CD4-positive, alpha-beta T cell treated with Interleukin-21 for 1 hour (primary cell): ENCODE data around the gene PLEK2.
"Not testable (repeated sequence)": the region's sequence is repeated elsewhere in the genome, so short reads cannot be mapped to it uniquely, and the experiment has no call there.

Experiments used
- DNase-seq: peaks from one replicate; pipeline ENCODE4 v3.0.0-alpha.2; 2020

The PLEK2 gene

GRCh38 chr14:67357186-67357968 is 54.6 kb downstream of the PLEK2 start:
- no peak for DNase-seq

DNA sequence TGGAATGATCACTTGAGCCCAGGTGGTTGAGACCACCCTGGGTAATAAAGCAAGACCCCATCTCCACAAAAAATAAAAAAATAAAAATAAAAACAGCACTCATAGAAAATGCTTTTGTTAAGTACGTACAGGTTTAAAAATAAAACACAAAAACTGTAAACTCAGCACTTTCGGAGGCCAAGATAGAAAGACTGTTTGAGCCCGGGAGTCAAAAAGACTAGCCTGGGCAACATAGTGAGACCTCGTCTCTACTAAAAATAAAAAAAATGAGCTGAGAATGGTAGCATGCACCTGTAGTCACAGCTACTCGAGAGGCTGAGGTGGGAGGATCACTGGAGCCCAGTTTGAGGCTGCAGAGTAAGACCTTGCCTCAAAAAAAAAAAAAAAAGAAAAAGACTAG is 59.9 kb downstream of the PLEK2 start:
- no peak for DNase-seq

GRCh38 chr14:67345583-67345982 is 66.4 kb downstream of the PLEK2 start:
- no peak for DNase-seq

- no peak for DNase-seq
Observed at GRCh38 chr14:67343601-67344230, 68.2 kb downstream of the PLEK2 start.

GRCh38 chr14:67341231-67341630 is 70.7 kb downstream of the PLEK2 start:
- not testable (repeated sequence) for DNase-seq
